Measurements from ENCODE around the gene CHST4. TPM values are rescaled to one million over a fixed set of nuclear protein-coding genes. Genes with fewer than 3 reads are reported as not detected.
"Not testable (repeated sequence)": the region's sequence is repeated elsewhere in the genome, so short reads cannot be mapped to it uniquely, and the experiment has no call there.

CHST4 gene
- total RNA-seq = 586 TPM

GRCh38 chr16:71526111-71526631, at the start of gene CHST4:
CHST4 (plus strand) TSS chr16:71526426; CDS start chr16:71536678, 10,252 bp downstream.
- DNase-seq (ENCODE audit: low spot score) = peak; percentile 42

GRCh38 chr16:71476457-71477124, 49.6 kb upstream of the CHST4 start:
- DNase-seq (ENCODE audit: low spot score) = no peak

GRCh38 chr16:71479420-71479819, 46.8 kb upstream of the CHST4 start:
- no peak for DNase-seq (ENCODE audit: low spot score)

- no peak for DNase-seq (ENCODE audit: low spot score)
Measured at GRCh38 chr16:71480956-71481355, 45.3 kb upstream of the CHST4 start.

- DNase-seq (ENCODE audit: low spot score) = no peak
Measured at GRCh38 chr16:71482569-71482968, 43.7 kb upstream of the CHST4 start.

- peak; percentile 88 for DNase-seq (ENCODE audit: low spot score)
Measured at GRCh38 chr16:71484006-71484893, 42.0 kb upstream of the CHST4 start.

- DNase-seq (ENCODE audit: low spot score) = no peak
Measured at GRCh38 chr16:71489122-71489521, 37.1 kb upstream of the CHST4 start, which contains the start of gene ZNF19. ZNF19 (minus strand) TSS chr16:71489324; CDS start chr16:71482114, 7,210 bp downstream.

GRCh38 chr16:71490361-71490760, 35.9 kb upstream of the CHST4 start:
- DNase-seq (ENCODE audit: low spot score) = no peak

GRCh38 chr16:71491054-71491453, 35.2 kb upstream of the CHST4 start:
- no peak for DNase-seq (ENCODE audit: low spot score)

- DNase-seq (ENCODE audit: low spot score) = no peak
Measured at GRCh38 chr16:71492786-71493185, 33.4 kb upstream of the CHST4 start.

GRCh38 chr16:71493213-71493612, 33.0 kb upstream of the CHST4 start:
- DNase-seq (ENCODE audit: low spot score) = no peak

GRCh38 chr16:71498031-71498430, 28.2 kb upstream of the CHST4 start:
- no peak for DNase-seq (ENCODE audit: low spot score)

- DNase-seq (ENCODE audit: low spot score) = peak; percentile 42
Measured at GRCh38 chr16:71499775-71500364, 26.4 kb upstream of the CHST4 start.

GRCh38 chr16:71500964-71501363, 25.3 kb upstream of the CHST4 start:
- DNase-seq (ENCODE audit: low spot score) = no peak

GRCh38 chr16:71501547-71501946, 24.7 kb upstream of the CHST4 start:
- no peak for DNase-seq (ENCODE audit: low spot score)

- not testable (repeated sequence) for DNase-seq (ENCODE audit: low spot score)
Measured at GRCh38 chr16:71504051-71504450, 22.2 kb upstream of the CHST4 start.

GRCh38 chr16:71504901-71505300, 21.3 kb upstream of the CHST4 start:
- peak; percentile 60 for DNase-seq (ENCODE audit: low spot score)

- DNase-seq (ENCODE audit: low spot score) = no peak
Measured at GRCh38 chr16:71507061-71507460, 19.2 kb upstream of the CHST4 start.

GRCh38 chr16:71513302-71513701, 12.9 kb upstream of the CHST4 start:
- DNase-seq (ENCODE audit: low spot score) = no peak

- DNase-seq (ENCODE audit: low spot score) = no peak
Measured at GRCh38 chr16:71514476-71514875, 11.8 kb upstream of the CHST4 start.

- peak; percentile 92 for DNase-seq (ENCODE audit: low spot score)
Measured at GRCh38 chr16:71515026-71515425, 11.2 kb upstream of the CHST4 start.

GRCh38 chr16:71520550-71520949, 5.7 kb upstream of the CHST4 start:
- DNase-seq (ENCODE audit: low spot score) = no peak

Data from mucosa of gallbladder (tissue), 1 donor.